ENCODE data around the gene ANKRD63.

The ANKRD63 gene

DNA sequence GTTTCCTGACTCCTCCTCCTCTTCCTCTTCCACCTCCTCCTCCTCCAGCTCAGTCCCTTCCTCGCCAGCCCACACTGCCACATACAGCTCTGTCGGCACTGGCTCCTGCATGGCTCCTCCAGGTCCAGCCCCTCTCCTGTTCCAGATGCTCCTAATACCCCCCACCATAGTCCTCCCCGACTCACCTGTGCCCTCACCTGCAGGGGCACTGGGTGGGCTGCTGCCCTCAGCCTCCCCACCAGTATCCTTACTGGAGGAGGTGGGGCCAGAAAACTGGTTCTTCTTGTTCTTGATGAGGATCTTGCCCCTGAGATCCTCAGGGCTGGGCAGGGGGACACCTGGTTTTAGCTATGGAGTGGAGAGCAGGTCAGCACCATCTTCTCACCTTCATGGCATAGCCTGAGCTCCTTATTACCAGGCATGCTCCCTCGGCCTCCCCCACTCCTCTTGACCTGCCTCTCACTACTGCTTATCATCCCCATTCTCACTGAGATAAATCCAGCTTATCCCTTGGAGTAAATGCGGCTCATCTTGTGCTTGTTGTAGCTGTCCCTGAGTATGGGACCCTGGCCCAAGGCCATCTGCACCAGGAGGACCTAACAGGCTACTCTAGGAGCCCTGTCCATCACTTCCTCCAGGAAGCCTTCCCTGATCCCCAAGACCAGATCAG is 13.8 kb upstream of the ANKRD63 start:
- Histone ChIP-seq H3K4me3 (ENCODE audit: low read length) (no peak overlapping the region), H3K4ac (ENCODE audit: low read depth, low read length) (no peak overlapping the region), H3K4me1 (ENCODE audit: control insufficient read depth, low read depth, low read length) (peaks cover 5% of the 10 kb centered on the region), H3K23ac (ENCODE audit: low read length) (no peak overlapping the region), H2BK120ac (ENCODE audit: low read depth, low read length) (no peak overlapping the region), H4K8ac (ENCODE audit: low read depth, low read length) (no peak overlapping the region), H2BK5ac (ENCODE audit: low read length) (no peak overlapping the region), H3K27me3 (ENCODE audit: insufficient read depth, low read length, poor library complexity) (peaks cover 2% of the 10 kb centered on the region), H3K79me2 (ENCODE audit: control insufficient read depth, insufficient read depth, low read length) (no peaks in the 10 kb centered on the region), H3K79me1 (ENCODE audit: low read length) (no peaks in the 10 kb centered on the region), H3K56ac (ENCODE audit: low read length) (no peak overlapping the region), H2AK5ac (ENCODE audit: low read length) (no peak overlapping the region), H4K5ac (ENCODE audit: low read length) (no peak overlapping the region), H3K36me3 (ENCODE audit: control insufficient read depth, insufficient read depth, low read length) (no peaks in the 10 kb centered on the region), H2BK15ac (replicated peaks; ENCODE audit: low read depth) (no peak overlapping the region), H3K18ac (ENCODE audit: low read length) (no peak overlapping the region), H3K9ac (ENCODE audit: low read length) (no peak overlapping the region), H3K4me2 (ENCODE audit: low read length) (no peak overlapping the region), H3K27ac (ENCODE audit: low read depth, low read length) (no peak overlapping the region)
- no CpG with 5 or more reads among the region's 5 CpGs for WGBS (ENCODE audit: extremely low coverage, insufficient coverage, low lambda C conversion rate)
- no peak for DNase-seq

- H3K18ac ChIP-seq (ENCODE audit: low read length), result no peak overlapping the region
- H4K5ac ChIP-seq (ENCODE audit: low read length), result no peak overlapping the region
- peaks cover 5% of the 10 kb centered on the region for H3K4me1 ChIP-seq (ENCODE audit: control insufficient read depth, low read depth, low read length)
- no peak overlapping the region for H3K4ac ChIP-seq (ENCODE audit: low read depth, low read length)
- DNase-seq, result no peak
- no peak overlapping the region for H3K23ac ChIP-seq (ENCODE audit: low read length)
- H3K4me2 ChIP-seq (ENCODE audit: low read length), result no peak overlapping the region
- no peak overlapping the region for H2BK15ac ChIP-seq (replicated peaks; ENCODE audit: low read depth)
- H3K36me3 ChIP-seq (ENCODE audit: control insufficient read depth, insufficient read depth, low read length), result no peaks in the 10 kb centered on the region
- WGBS (ENCODE audit: extremely low coverage, insufficient coverage, low lambda C conversion rate), result no CpG with 5 or more reads among the region's 12 CpGs
- H3K79me1 ChIP-seq (ENCODE audit: low read length), result no peaks in the 10 kb centered on the region
- H3K27ac ChIP-seq (ENCODE audit: low read depth, low read length), result no peak overlapping the region
- no peak overlapping the region for H3K56ac ChIP-seq (ENCODE audit: low read length)
- H3K27me3 ChIP-seq (ENCODE audit: insufficient read depth, low read length, poor library complexity), result peaks cover 2% of the 10 kb centered on the region
- no peak overlapping the region for H3K9ac ChIP-seq (ENCODE audit: low read length)
- H3K79me2 ChIP-seq (ENCODE audit: control insufficient read depth, insufficient read depth, low read length), result no peaks in the 10 kb centered on the region
- no peak overlapping the region for H4K8ac ChIP-seq (ENCODE audit: low read depth, low read length)
- no peak overlapping the region for H2BK5ac ChIP-seq (ENCODE audit: low read length)
- H3K4me3 ChIP-seq (ENCODE audit: low read length), result no peak overlapping the region
- H2AK5ac ChIP-seq (ENCODE audit: low read length), result no peak overlapping the region
- no peak overlapping the region for H2BK120ac ChIP-seq (ENCODE audit: low read depth, low read length)
Observed at GRCh38 chr15:40295877-40296560, 13.2 kb upstream of the ANKRD63 start.

GRCh38 chr15:40295297-40295696 is 12.4 kb upstream of the ANKRD63 start:
- Histone ChIP-seq H2BK120ac (ENCODE audit: low read depth, low read length) (no peak overlapping the region), H2BK15ac (replicated peaks; ENCODE audit: low read depth) (no peak overlapping the region), H3K27ac (ENCODE audit: low read depth, low read length) (no peak overlapping the region), H3K23ac (ENCODE audit: low read length) (no peak overlapping the region), H3K56ac (ENCODE audit: low read length) (no peak overlapping the region), H4K8ac (ENCODE audit: low read depth, low read length) (no peak overlapping the region), H4K5ac (ENCODE audit: low read length) (no peak overlapping the region), H3K18ac (ENCODE audit: low read length) (no peak overlapping the region), H3K79me1 (ENCODE audit: low read length) (no peaks in the 10 kb centered on the region), H3K4me3 (ENCODE audit: low read length) (no peak overlapping the region), H3K79me2 (ENCODE audit: control insufficient read depth, insufficient read depth, low read length) (no peaks in the 10 kb centered on the region), H3K4ac (ENCODE audit: low read depth, low read length) (no peak overlapping the region), H3K9ac (ENCODE audit: low read length) (no peak overlapping the region), H3K27me3 (ENCODE audit: insufficient read depth, low read length, poor library complexity) (peaks cover 2% of the 10 kb centered on the region), H3K4me1 (ENCODE audit: control insufficient read depth, low read depth, low read length) (peaks cover 5% of the 10 kb centered on the region), H3K4me2 (ENCODE audit: low read length) (no peak overlapping the region), H3K36me3 (ENCODE audit: control insufficient read depth, insufficient read depth, low read length) (no peaks in the 10 kb centered on the region), H2BK5ac (ENCODE audit: low read length) (no peak overlapping the region), H2AK5ac (ENCODE audit: low read length) (peak overlapping the region; percentile 38)
- no CpG with 5 or more reads among the region's 1 CpG for WGBS (ENCODE audit: extremely low coverage, insufficient coverage, low lambda C conversion rate)
- no peak for DNase-seq

- H3K23ac ChIP-seq (ENCODE audit: low read length), result no peak overlapping the region
- no peak overlapping the region for H2AK5ac ChIP-seq (ENCODE audit: low read length)
- DNase-seq, result peak; percentile 26
- no peak overlapping the region for H3K56ac ChIP-seq (ENCODE audit: low read length)
- H3K9ac ChIP-seq (ENCODE audit: low read length), result no peak overlapping the region
- peaks cover 2% of the 10 kb centered on the region for H3K27me3 ChIP-seq (ENCODE audit: insufficient read depth, low read length, poor library complexity)
- H2BK15ac ChIP-seq (replicated peaks; ENCODE audit: low read depth), result no peak overlapping the region
- H2BK5ac ChIP-seq (ENCODE audit: low read length), result no peak overlapping the region
- H3K4ac ChIP-seq (ENCODE audit: low read depth, low read length), result no peak overlapping the region
- no peak overlapping the region for H3K18ac ChIP-seq (ENCODE audit: low read length)
- peaks cover 5% of the 10 kb centered on the region for H3K4me1 ChIP-seq (ENCODE audit: control insufficient read depth, low read depth, low read length)
- H3K4me2 ChIP-seq (ENCODE audit: low read length), result no peak overlapping the region
- no peak overlapping the region for H4K5ac ChIP-seq (ENCODE audit: low read length)
- H4K8ac ChIP-seq (ENCODE audit: low read depth, low read length), result no peak overlapping the region
- H3K27ac ChIP-seq (ENCODE audit: low read depth, low read length), result no peak overlapping the region
- H2BK120ac ChIP-seq (ENCODE audit: low read depth, low read length), result no peak overlapping the region
- no CpG with 5 or more reads among the region's 20 CpGs for WGBS (ENCODE audit: extremely low coverage, insufficient coverage, low lambda C conversion rate)
- no peaks in the 10 kb centered on the region for H3K79me1 ChIP-seq (ENCODE audit: low read length)
- no peaks in the 10 kb centered on the region for H3K79me2 ChIP-seq (ENCODE audit: control insufficient read depth, insufficient read depth, low read length)
- no peaks in the 10 kb centered on the region for H3K36me3 ChIP-seq (ENCODE audit: control insufficient read depth, insufficient read depth, low read length)
- no peak overlapping the region for H3K4me3 ChIP-seq (ENCODE audit: low read length)
Observed at GRCh38 chr15:40293905-40294895, 11.3 kb upstream of the ANKRD63 start.

DNA sequence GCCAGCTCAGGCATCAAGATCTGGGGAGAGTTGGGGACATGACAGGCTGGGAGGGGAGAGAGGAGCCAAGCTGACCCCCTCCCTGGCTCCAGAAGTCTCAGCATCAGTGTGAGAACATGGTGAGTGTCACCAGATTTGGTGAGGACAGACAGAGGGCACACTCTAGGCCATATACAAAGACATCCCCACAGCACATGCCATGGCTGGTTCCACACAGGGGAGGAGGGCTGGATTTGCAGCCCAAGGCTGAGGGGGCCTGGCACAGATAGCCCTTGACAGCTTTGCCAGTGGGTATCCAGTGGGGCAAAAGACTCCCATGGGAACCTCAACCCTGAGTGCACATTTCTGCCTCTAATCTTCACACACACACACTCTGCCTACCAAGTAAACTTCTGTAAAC is 10.1 kb upstream of the ANKRD63 start:
- H3K18ac ChIP-seq (ENCODE audit: low read length), result no peak overlapping the region
- no peak overlapping the region for H4K5ac ChIP-seq (ENCODE audit: low read length)
- H2BK120ac ChIP-seq (ENCODE audit: low read depth, low read length), result no peak overlapping the region
- no peak overlapping the region for H2BK5ac ChIP-seq (ENCODE audit: low read length)
- H3K27me3 ChIP-seq (ENCODE audit: insufficient read depth, low read length, poor library complexity), result peaks cover 2% of the 10 kb centered on the region
- peaks cover 5% of the 10 kb centered on the region for H3K4me1 ChIP-seq (ENCODE audit: control insufficient read depth, low read depth, low read length)
- no peak overlapping the region for H3K4me3 ChIP-seq (ENCODE audit: low read length)
- H3K79me1 ChIP-seq (ENCODE audit: low read length), result no peaks in the 10 kb centered on the region
- no peak for DNase-seq
- no peaks in the 10 kb centered on the region for H3K79me2 ChIP-seq (ENCODE audit: control insufficient read depth, insufficient read depth, low read length)
- H3K36me3 ChIP-seq (ENCODE audit: control insufficient read depth, insufficient read depth, low read length), result no peaks in the 10 kb centered on the region
- no peak overlapping the region for H3K23ac ChIP-seq (ENCODE audit: low read length)
- no peak overlapping the region for H3K4me2 ChIP-seq (ENCODE audit: low read length)
- no peak overlapping the region for H3K9ac ChIP-seq (ENCODE audit: low read length)
- H3K27ac ChIP-seq (ENCODE audit: low read depth, low read length), result no peak overlapping the region
- H2BK15ac ChIP-seq (replicated peaks; ENCODE audit: low read depth), result no peak overlapping the region
- no peak overlapping the region for H4K8ac ChIP-seq (ENCODE audit: low read depth, low read length)
- H3K56ac ChIP-seq (ENCODE audit: low read length), result no peak overlapping the region
- H3K4ac ChIP-seq (ENCODE audit: low read depth, low read length), result no peak overlapping the region
- no peak overlapping the region for H2AK5ac ChIP-seq (ENCODE audit: low read length)
